Trophoblast cell (in vitro differentiated cells and primary cell): ENCODE data around the gene C1GALT1.
A peak's percentile ranks its signal among the peaks of the same experiment; 100 is the strongest.

Experiments used
- DNase-seq, 2 donors: peaks; one replicate each; pipeline ENCODE4 v3.0.0-alpha.2; 2016
- H2AFZ ChIP-seq: 2 replicates; pipeline ENCODE4 v1.6.1; 2013; ENCODE audit warnings: low read length, moderate library complexity, mild to moderate bottlenecking; ENCODE audit not compliant: insufficient read depth, poor library complexity
- H2AK5ac ChIP-seq: 2 replicates; pipeline ENCODE4 v1.6.1; 2013; ENCODE audit warnings: mild to moderate bottlenecking, low read length
- H2BK120ac ChIP-seq: 2 replicates; pipeline ENCODE4 v1.6.1; 2013; ENCODE audit warnings: low read length, mild to moderate bottlenecking, moderate library complexity; ENCODE audit not compliant: insufficient read depth, poor library complexity
- H2BK12ac ChIP-seq: 2 replicates; pipeline ENCODE4 v1.6.1; 2013; ENCODE audit warnings: mild to moderate bottlenecking, low read length, moderate library complexity
- H2BK5ac ChIP-seq: 2 replicates; pipeline ENCODE4 v1.6.1; 2013; ENCODE audit warnings: low read length, low read depth, moderate library complexity, mild to moderate bottlenecking; ENCODE audit not compliant: poor library complexity
- H3K14ac ChIP-seq: 2 replicates; pipeline ENCODE4 v1.6.1; 2013; ENCODE audit warnings: mild to moderate bottlenecking, low read length
- H3K18ac ChIP-seq: 2 replicates; pipeline ENCODE4 v1.6.1; 2013; ENCODE audit warnings: mild to moderate bottlenecking, low read length
- H3K23ac ChIP-seq: 2 replicates; pipeline ENCODE4 v1.6.1; 2013; ENCODE audit warnings: low read length
- H3K27ac ChIP-seq: 2 replicates; pipeline ENCODE4 v1.5.1; 2013; ENCODE audit warnings: low read depth, mild to moderate bottlenecking, inconsistent platforms, low read length, moderate library complexity
- H3K27me3 ChIP-seq: 2 replicates; pipeline ENCODE4 v1.6.1; 2013; ENCODE audit warnings: inconsistent platforms, mild to moderate bottlenecking, low read length, moderate library complexity; ENCODE audit not compliant: insufficient read depth
- H3K36me3 ChIP-seq, 2 experiments: 1 replicate in 1 of 2; 2 replicates in 1 of 2; pipeline ENCODE4 v1.6.1; 2013; ENCODE audit warnings: low read length in 2 of 2, mild to moderate bottlenecking in 2 of 2, moderate library complexity in 1 of 2; ENCODE audit not compliant: insufficient read depth in 2 of 2, control insufficient read depth in 1 of 2
- H3K4ac ChIP-seq: 2 replicates; pipeline ENCODE4 v1.6.1; 2013; ENCODE audit warnings: low read depth, mild to moderate bottlenecking, low read length, moderate library complexity
- H3K4me1 ChIP-seq, 2 experiments: 1 replicate in 1 of 2; 2 replicates in 1 of 2; pipeline ENCODE4 v1.6.1; 2013; ENCODE audit warnings: low read length in 2 of 2, mild to moderate bottlenecking in 2 of 2, moderate library complexity in 1 of 2; ENCODE audit not compliant: insufficient read depth in 2 of 2, control insufficient read depth in 1 of 2
- H3K4me2 ChIP-seq: 2 replicates; pipeline ENCODE4 v1.6.1; 2013; ENCODE audit warnings: inconsistent platforms, mild to moderate bottlenecking, low read length, moderate library complexity
- H3K4me3 ChIP-seq: 2 replicates; pipeline ENCODE4 v1.5.1; 2013; ENCODE audit warnings: mild to moderate bottlenecking, low read depth, low read length, inconsistent platforms
- H3K79me1 ChIP-seq: one replicate; pipeline ENCODE4 v1.6.1; 2013; ENCODE audit warnings: low read length
- H3K79me2 ChIP-seq: 2 replicates; pipeline ENCODE4 v1.6.1; 2013; ENCODE audit warnings: low read length, mild to moderate bottlenecking; ENCODE audit not compliant: control insufficient read depth, insufficient read depth, poor library complexity
- H3K9ac ChIP-seq: 2 replicates; pipeline ENCODE4 v1.6.1; 2013; ENCODE audit warnings: mild to moderate bottlenecking, low read length
- H3K9me3 ChIP-seq: 2 replicates; pipeline ENCODE4 v1.6.1; 2013; ENCODE audit warnings: low read depth, mild to moderate bottlenecking, control low read depth, inconsistent platforms, low read length; ENCODE audit not compliant: insufficient read depth
- H4K12ac ChIP-seq: 2 replicates; pipeline ENCODE4 v1.6.1; 2013; ENCODE audit warnings: low read depth, mild to moderate bottlenecking, low read length, moderate library complexity
- H4K8ac ChIP-seq: 2 replicates; pipeline ENCODE4 v1.6.1; 2013; ENCODE audit warnings: low read depth, mild to moderate bottlenecking, low read length, moderate library complexity
- H4K91ac ChIP-seq: one replicate; pipeline ENCODE4 v1.6.1; 2013; ENCODE audit warnings: low read depth, mild to moderate bottlenecking, low read length, moderate library complexity
- WGBS: extraction: QIAGEN DNeasy Blood & Tissue Kit; methylation state at CpG from one replicate; pipeline ENCODE4 v1.1.7; 2013; ENCODE audit warnings: missing lambda C conversion rate; ENCODE audit not compliant: insufficient read length, insufficient coverage; ENCODE audit errors: extremely low coverage; 5-methylcytosine and 5-hydroxymethylcytosine counted together

C1GALT1 gene

GRCh38 chr7:7221599-7222038 lies 39.3 kb downstream of the C1GALT1 start:
- Histone ChIP-seq H4K8ac (no peak overlapping the region), H3K4me2 (no peak overlapping the region), H3K27me3 (no peaks in the 10 kb centered on the region), H2BK5ac (no peak overlapping the region), H3K4me3 (no peak overlapping the region), H3K79me2 (no peaks in the 10 kb centered on the region), H3K36me3 (peaks cover 0 to 10% of the 10 kb centered on the region in 2 experiments), H2BK12ac (no peak overlapping the region), H3K9ac (no peak overlapping the region), H2BK120ac (no peak overlapping the region), H3K18ac (no peak overlapping the region), H2AK5ac (no peak overlapping the region), H3K14ac (no peak overlapping the region), H3K9me3 (no peaks in the 10 kb centered on the region), H2AFZ (no peak overlapping the region), H4K91ac (no peak overlapping the region), H4K12ac (no peak overlapping the region), H3K23ac (no peak overlapping the region), H3K79me1 (no peaks in the 10 kb centered on the region), H3K27ac (peak overlapping the region; percentile 30), H3K4ac (no peak overlapping the region), H3K4me1 (no peaks in the 10 kb centered on the region)
- WGBS, result no CpG with 5 or more reads among the region's 2 CpGs
- peak; percentile 62 to 73 for DNase-seq

GRCh38 chr7:7223250-7223649 lies 40.9 kb downstream of the C1GALT1 start:
- no peak for DNase-seq
- no peaks in the 10 kb centered on the region for H3K9me3 ChIP-seq
- H3K27me3 ChIP-seq, result no peaks in the 10 kb centered on the region
- no peaks in the 10 kb centered on the region for H3K4me1 ChIP-seq
- H3K79me1 ChIP-seq, result no peaks in the 10 kb centered on the region
- H3K27ac ChIP-seq, result no peak overlapping the region
- H2AFZ ChIP-seq, result no peak overlapping the region
- H2AK5ac ChIP-seq, result no peak overlapping the region
- H4K8ac ChIP-seq, result no peak overlapping the region
- H3K18ac ChIP-seq, result no peak overlapping the region
- no peak overlapping the region for H2BK12ac ChIP-seq
- H4K91ac ChIP-seq, result no peak overlapping the region
- no peaks in the 10 kb centered on the region for H3K36me3 ChIP-seq
- no peak overlapping the region for H3K4me3 ChIP-seq
- no peak overlapping the region for H2BK5ac ChIP-seq
- WGBS, result no CpG with 5 or more reads among the region's 2 CpGs
- no peak overlapping the region for H3K23ac ChIP-seq
- peak overlapping the region; percentile 79 for H3K4ac ChIP-seq
- no peak overlapping the region for H3K9ac ChIP-seq
- H3K4me2 ChIP-seq, result no peak overlapping the region
- no peaks in the 10 kb centered on the region for H3K79me2 ChIP-seq
- no peak overlapping the region for H4K12ac ChIP-seq
- no peak overlapping the region for H3K14ac ChIP-seq
- H2BK120ac ChIP-seq, result no peak overlapping the region

- H4K12ac ChIP-seq, result no peak overlapping the region
- no peak for DNase-seq
- H3K79me1 ChIP-seq, result no peaks in the 10 kb centered on the region
- no CpG with 5 or more reads among the region's 5 CpGs for WGBS
- H3K4me3 ChIP-seq, result no peak overlapping the region
- H4K91ac ChIP-seq, result no peak overlapping the region
- H3K79me2 ChIP-seq, result no peaks in the 10 kb centered on the region
- H3K23ac ChIP-seq, result no peak overlapping the region
- no peak overlapping the region for H2BK5ac ChIP-seq
- H3K36me3 ChIP-seq, result no peaks in the 10 kb centered on the region
- H2BK120ac ChIP-seq, result no peak overlapping the region
- H3K14ac ChIP-seq, result no peak overlapping the region
- H3K27me3 ChIP-seq, result no peaks in the 10 kb centered on the region
- H2BK12ac ChIP-seq, result no peak overlapping the region
- no peak overlapping the region for H4K8ac ChIP-seq
- H3K18ac ChIP-seq, result no peak overlapping the region
- no peaks in the 10 kb centered on the region for H3K9me3 ChIP-seq
- no peak overlapping the region for H3K4me2 ChIP-seq
- no peak overlapping the region for H3K4ac ChIP-seq
- H3K27ac ChIP-seq, result no peak overlapping the region
- H3K9ac ChIP-seq, result no peak overlapping the region
- no peak overlapping the region for H2AK5ac ChIP-seq
- H2AFZ ChIP-seq, result no peak overlapping the region
- H3K4me1 ChIP-seq, result no peaks in the 10 kb centered on the region
These were observed 44.1 kb downstream of the C1GALT1 start for GRCh38 chr7:7226407-7226806.

GRCh38 chr7:7228472-7228871 lies 46.1 kb downstream of the C1GALT1 start:
- no CpG with 5 or more reads among the region's 2 CpGs for WGBS
- Histone ChIP-seq H3K79me1 (no peaks in the 10 kb centered on the region), H3K4me2 (no peak overlapping the region), H3K4me3 (no peak overlapping the region), H2AFZ (no peak overlapping the region), H2BK12ac (no peak overlapping the region), H3K79me2 (no peaks in the 10 kb centered on the region), H3K18ac (no peak overlapping the region), H3K4me1 (no peaks in the 10 kb centered on the region), H4K91ac (no peak overlapping the region), H3K27ac (no peak overlapping the region), H2BK5ac (no peak overlapping the region), H3K9me3 (no peaks in the 10 kb centered on the region), H2BK120ac (no peak overlapping the region), H3K27me3 (no peaks in the 10 kb centered on the region), H3K14ac (no peak overlapping the region), H2AK5ac (no peak overlapping the region), H3K9ac (no peak overlapping the region), H3K36me3 (no peaks in the 10 kb centered on the region), H3K4ac (no peak overlapping the region), H3K23ac (no peak overlapping the region), H4K8ac (no peak overlapping the region), H4K12ac (no peak overlapping the region)
- no peak for DNase-seq
